ENCODE measurements around the gene XG.
"Not testable (repeated sequence)": the region's sequence is repeated elsewhere in the genome, so short reads cannot be mapped to it uniquely, and the experiment has no call there.

DNA sequence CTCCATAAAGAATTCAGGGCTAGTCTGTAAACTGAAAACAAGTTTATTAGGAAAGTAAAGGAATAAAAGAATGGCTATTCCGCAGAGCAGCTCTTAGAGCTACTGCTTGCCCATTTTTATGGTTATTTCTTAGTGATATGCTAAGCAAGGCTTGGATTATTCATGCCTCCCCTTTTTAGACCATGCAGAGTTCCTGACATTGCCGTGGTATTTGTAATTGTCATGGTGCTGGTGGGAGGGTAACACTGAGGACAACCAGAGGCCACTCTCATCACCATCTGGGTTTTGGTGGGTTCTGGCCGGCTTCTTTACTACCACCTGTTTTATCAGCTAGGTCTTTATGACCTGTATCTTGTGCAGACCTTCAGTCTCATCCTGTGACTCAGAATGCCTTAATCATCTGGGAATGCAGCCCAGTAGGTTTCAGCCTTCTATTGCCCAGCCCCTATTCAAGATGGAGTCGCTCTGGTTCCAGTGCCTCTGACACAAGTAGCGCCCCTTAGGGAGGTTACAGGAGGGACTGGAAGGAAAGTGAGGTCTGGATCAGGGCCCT is 3.4 kb downstream of the XG start:
- TF ChIP-seq CTCF (IDR thresholded peaks at IDR 0.05; ENCODE audit: low read depth, low read length, poor library complexity, severe bottlenecking); EZH2phosphoT487 (IDR thresholded peaks at IDR 0.05; ENCODE audit: borderline replicate concordance, low read length): not testable (repeated sequence)

Measured in DOHH2 (cell line).